ENCODE data around the gene TAF1D. TPM values are rescaled to one million over a fixed set of nuclear protein-coding genes. Genes with fewer than 3 reads are reported as not detected.

TAF1D gene
- polyA plus RNA-seq, 1 donor from 2014 or later = 204 TPM

- no peaks in the 10 kb centered on the region for H3K79me2 ChIP-seq (replicated peaks; ENCODE audit: insufficient read depth, low read length)
- no peak overlapping the region for H3K4me2 ChIP-seq (ENCODE audit: low read length)
- peaks cover 7% of the 10 kb centered on the region for H3K36me3 ChIP-seq (ENCODE audit: insufficient read depth, low read length)
- no peak overlapping the region for H2AFZ ChIP-seq (ENCODE audit: low read depth, low read length)
- H3K27me3 ChIP-seq (ENCODE audit: insufficient read depth, low read depth, low read length) = no peaks in the 10 kb centered on the region
- H3K9me3 ChIP-seq (ENCODE audit: low read length) = no peaks in the 10 kb centered on the region
- H3K9me2 ChIP-seq (ENCODE audit: insufficient read depth, low read length) = no peaks in the 10 kb centered on the region
- H3K9ac ChIP-seq (ENCODE audit: low read length) = no peak overlapping the region
- TF ChIP-seq TAF1 (IDR thresholded peaks at IDR 0.05; ENCODE audit: low read depth) = no peak
- no peak for TF ChIP-seq CTCF (IDR thresholded peaks at IDR 0.05; ENCODE audit: poor library complexity, severe bottlenecking)
- TF ChIP-seq MXI1 (conservative IDR thresholded peaks at IDR 0.05; ENCODE audit: poor library complexity, severe bottlenecking) = no peak
- no peak for TF ChIP-seq RAD21 (conservative IDR thresholded peaks at IDR 0.05)
- no peak for TF ChIP-seq SMC3 (conservative IDR thresholded peaks at IDR 0.05; ENCODE audit: poor library complexity)
- no peak for TF ChIP-seq REST (IDR thresholded peaks at IDR 0.05; ENCODE audit: borderline replicate concordance)
- no peak for TF ChIP-seq POLR2AphosphoS5 (IDR thresholded peaks at IDR 0.05)
- TF ChIP-seq EP300 (conservative IDR thresholded peaks at IDR 0.05; ENCODE audit: poor library complexity, severe bottlenecking) = no peak
- no peak for TF ChIP-seq EZH2 (IDR thresholded peaks at IDR 0.05; ENCODE audit: borderline replicate concordance, insufficient read depth, low read length, poor library complexity, severe bottlenecking)
- no peak overlapping the region for H3K4me3 ChIP-seq (ENCODE audit: low read length)
- H3K27ac ChIP-seq (ENCODE audit: low read length) = no peak overlapping the region
- H4K20me1 ChIP-seq (ENCODE audit: insufficient read depth) = no peaks in the 10 kb centered on the region
- no peaks in the 10 kb centered on the region for H3F3A ChIP-seq (ENCODE audit: insufficient read depth, low read length, poor library complexity, severe bottlenecking)
Measured at GRCh38 chr11:93757924-93758865, 16.9 kb upstream of the TAF1D start.

GRCh38 chr11:93757301-93757700 is 16.0 kb upstream of the TAF1D start:
- Histone ChIP-seq H4K20me1 (ENCODE audit: insufficient read depth) (no peaks in the 10 kb centered on the region), H3K27ac (ENCODE audit: low read length) (no peak overlapping the region), H3K9me2 (ENCODE audit: insufficient read depth, low read length) (no peaks in the 10 kb centered on the region), H3K9ac (ENCODE audit: low read length) (no peak overlapping the region), H3K4me2 (ENCODE audit: low read length) (no peak overlapping the region), H3K36me3 (ENCODE audit: insufficient read depth, low read length) (peaks cover 4% of the 10 kb centered on the region), H2AFZ (ENCODE audit: low read depth, low read length) (no peak overlapping the region), H3F3A (ENCODE audit: insufficient read depth, low read length, poor library complexity, severe bottlenecking) (no peaks in the 10 kb centered on the region), H3K4me3 (ENCODE audit: low read length) (no peak overlapping the region), H3K79me2 (replicated peaks; ENCODE audit: insufficient read depth, low read length) (no peaks in the 10 kb centered on the region), H3K27me3 (ENCODE audit: insufficient read depth, low read depth, low read length) (no peaks in the 10 kb centered on the region), H3K9me3 (ENCODE audit: low read length) (no peaks in the 10 kb centered on the region)
- TF ChIP-seq TAF1 (IDR thresholded peaks at IDR 0.05; ENCODE audit: low read depth) = no peak
- no peak for TF ChIP-seq SMC3 (conservative IDR thresholded peaks at IDR 0.05; ENCODE audit: poor library complexity)
- no peak for TF ChIP-seq RAD21 (conservative IDR thresholded peaks at IDR 0.05)
- no peak for TF ChIP-seq CTCF (IDR thresholded peaks at IDR 0.05; ENCODE audit: poor library complexity, severe bottlenecking)
- no peak for TF ChIP-seq REST (IDR thresholded peaks at IDR 0.05; ENCODE audit: borderline replicate concordance)
- no peak for TF ChIP-seq POLR2AphosphoS5 (IDR thresholded peaks at IDR 0.05)
- TF ChIP-seq EP300 (conservative IDR thresholded peaks at IDR 0.05; ENCODE audit: poor library complexity, severe bottlenecking) = no peak
